Mesenchymal stem cell (in vitro differentiated cells and primary cell): Measurements from ENCODE around the gene VNN1.

ENCODE experiments used
- DNase-seq: peaks from one replicate; pipeline ENCODE4 v3.0.0-alpha.2; 2013
- H2AFZ ChIP-seq: one replicate; pipeline ENCODE4 v1.6.1; 2013; ENCODE audit warnings: low read depth, mild to moderate bottlenecking, control low read depth, inconsistent platforms, low read length, moderate library complexity
- H2AK5ac ChIP-seq: 2 replicates; pipeline ENCODE4 v1.6.1; 2013; ENCODE audit warnings: low read length, moderate library complexity, mild to moderate bottlenecking, inconsistent platforms; ENCODE audit not compliant: severe bottlenecking
- H2BK120ac ChIP-seq: one replicate; pipeline ENCODE4 v1.6.1; 2013; ENCODE audit warnings: low read depth, mild to moderate bottlenecking, inconsistent platforms, low read length, moderate library complexity
- H2BK12ac ChIP-seq, 2 experiments: one replicate each; pipeline ENCODE4 v1.6.1; 2013; ENCODE audit warnings: inconsistent platforms in 2 of 2, low read length in 2 of 2, mild to moderate bottlenecking in 2 of 2, moderate library complexity in 2 of 2, control low read depth in 1 of 2
- H2BK15ac ChIP-seq: one replicate; pipeline ENCODE4 v1.6.1; 2013; ENCODE audit warnings: mild to moderate bottlenecking, low read depth, inconsistent platforms; ENCODE audit not compliant: poor library complexity, severe bottlenecking
- H2BK5ac ChIP-seq: 2 replicates; pipeline ENCODE4 v1.6.1; 2013; ENCODE audit warnings: low read depth, mild to moderate bottlenecking, low read length, control low read depth, inconsistent platforms; ENCODE audit not compliant: poor library complexity, severe bottlenecking
- H3K14ac ChIP-seq, 2 experiments: one replicate each; pipeline ENCODE4 v1.6.1; 2013; ENCODE audit warnings: inconsistent platforms in 2 of 2, low read length in 2 of 2, control low read depth in 1 of 2, mild to moderate bottlenecking in 1 of 2, moderate library complexity in 1 of 2
- H3K18ac ChIP-seq, 2 experiments: one replicate each; pipeline ENCODE4 v1.6.1; 2013; ENCODE audit warnings: inconsistent platforms in 2 of 2, low read length in 2 of 2, control low read depth in 1 of 2, low read depth in 1 of 2, mild to moderate bottlenecking in 1 of 2
- H3K23ac ChIP-seq, 2 experiments: one replicate each; pipeline ENCODE4 v1.6.1; 2013; ENCODE audit warnings: inconsistent platforms in 2 of 2, low read length in 2 of 2, mild to moderate bottlenecking in 2 of 2, moderate library complexity in 2 of 2, control low read depth in 1 of 2
- H3K27ac ChIP-seq: 2 replicates; pipeline ENCODE4 v1.5.1; 2013; ENCODE audit warnings: mild to moderate bottlenecking, moderate library complexity, low read length, control low read depth, inconsistent platforms; ENCODE audit not compliant: poor library complexity, severe bottlenecking
- H3K27me3 ChIP-seq, 2 experiments: 2 replicates each; pipeline versions ENCODE4 v1.6.1 to v1.7.0; 2013; ENCODE audit warnings: low read length in 2 of 2, mild to moderate bottlenecking in 2 of 2, moderate library complexity in 2 of 2, control low read depth in 1 of 2, inconsistent platforms in 1 of 2; ENCODE audit not compliant: control insufficient read depth in 1 of 2, insufficient read depth in 1 of 2
- H3K36me3 ChIP-seq, 2 experiments: 2 replicates each; pipeline versions ENCODE4 v1.6.1 to v1.7.0; 2013; ENCODE audit warnings: low read length in 2 of 2, control low read depth in 1 of 2, inconsistent platforms in 1 of 2, low read depth in 1 of 2, mild to moderate bottlenecking in 1 of 2; ENCODE audit not compliant: insufficient read depth in 2 of 2, control insufficient read depth in 1 of 2
- H3K4ac ChIP-seq, 2 experiments: one replicate each; pipeline ENCODE4 v1.6.1; 2013; ENCODE audit warnings: inconsistent platforms in 2 of 2, low read length in 2 of 2, mild to moderate bottlenecking in 2 of 2, moderate library complexity in 2 of 2, control low read depth in 1 of 2, low read depth in 1 of 2
- H3K4me1 ChIP-seq: 2 replicates; pipeline ENCODE4 v1.6.1; 2013; ENCODE audit warnings: low read depth, low read length, control low read depth; ENCODE audit not compliant: control insufficient read depth, insufficient read depth
- H3K4me2 ChIP-seq: 2 replicates; pipeline ENCODE4 v1.6.1; 2013; ENCODE audit warnings: low read length, mild to moderate bottlenecking, inconsistent platforms; ENCODE audit not compliant: poor library complexity, severe bottlenecking
- H3K4me3 ChIP-seq, 2 experiments: 2 replicates each; pipeline versions ENCODE4 v1.5.1 to v1.7.0; 2013; ENCODE audit warnings: low read length in 2 of 2, mild to moderate bottlenecking in 2 of 2, control low read depth in 1 of 2, low read depth in 1 of 2; ENCODE audit not compliant: insufficient read depth in 1 of 2
- H3K79me1 ChIP-seq: replicated peaks from 2 replicates; pipeline ENCODE4 v1.6.1; 2013; ENCODE audit warnings: mild to moderate bottlenecking, control low read depth, low read length, inconsistent platforms; ENCODE audit not compliant: poor library complexity, severe bottlenecking
- H3K9ac ChIP-seq: 2 replicates; pipeline ENCODE4 v1.7.0; 2013; ENCODE audit warnings: mild to moderate bottlenecking, low read length, moderate library complexity
- H3K9me3 ChIP-seq: 2 replicates; pipeline ENCODE4 v1.7.0; 2013; ENCODE audit warnings: mild to moderate bottlenecking, low read length; ENCODE audit not compliant: control insufficient read depth
- H4K8ac ChIP-seq: one replicate; pipeline ENCODE4 v1.6.1; 2013; ENCODE audit warnings: inconsistent platforms, mild to moderate bottlenecking, low read length, moderate library complexity
- H4K91ac ChIP-seq: one replicate; pipeline ENCODE4 v1.6.1; 2013; ENCODE audit warnings: mild to moderate bottlenecking, low read length, inconsistent platforms
- WGBS: methylation state at CpG from one replicate; pipeline ENCODE4 v1.1.7; 2013; ENCODE audit warnings: mixed read lengths; 5-methylcytosine and 5-hydroxymethylcytosine counted together

Gene VNN1

DNA sequence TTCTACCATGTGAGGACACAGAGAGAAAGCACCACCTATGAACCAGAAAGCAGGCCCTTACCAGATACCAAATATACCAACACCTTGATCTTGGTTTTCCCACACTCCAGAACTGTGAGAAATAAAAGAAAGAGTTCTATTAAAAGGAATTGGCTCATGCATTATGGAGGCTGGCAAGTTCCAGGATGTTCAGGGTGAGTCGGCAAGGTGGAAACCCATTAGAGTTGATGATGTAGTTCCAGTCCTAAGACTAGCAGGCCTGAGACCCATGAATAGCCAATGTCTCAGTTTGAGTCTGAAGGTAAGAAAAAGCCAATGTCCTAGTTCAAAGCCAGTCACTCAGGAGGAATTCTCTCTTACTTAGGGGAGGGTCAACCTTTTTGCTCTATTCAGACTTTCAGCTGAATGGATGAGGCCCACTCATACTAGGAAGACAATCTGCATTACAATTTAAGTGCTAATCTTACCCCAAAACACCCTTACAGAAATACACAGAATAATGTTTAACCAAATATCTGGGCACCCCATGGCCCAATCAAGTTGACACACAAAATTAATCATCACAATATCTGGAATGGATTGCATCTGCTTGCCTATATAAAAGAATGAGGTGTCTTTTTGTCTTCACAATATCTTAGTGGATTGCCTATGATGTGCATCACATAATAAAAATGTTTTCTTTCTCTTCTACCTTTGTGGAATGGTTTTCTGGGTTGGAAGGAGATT, 49.4 kb downstream of the VNN1 start:
- H3K4me1 ChIP-seq = no peaks in the 10 kb centered on the region
- no peak overlapping the region for H3K4me2 ChIP-seq
- no peaks in the 10 kb centered on the region for H3K79me1 ChIP-seq
- H2AFZ ChIP-seq = no peak overlapping the region
- H2BK5ac ChIP-seq = no peak overlapping the region
- H3K14ac ChIP-seq = no peak overlapping the region
- H4K8ac ChIP-seq = no peak overlapping the region
- no peaks in the 10 kb centered on the region for H3K36me3 ChIP-seq
- 88% methylated on average over 1 of the region's 1 CpG for WGBS
- no peak for DNase-seq
- H3K23ac ChIP-seq = no peak overlapping the region
- no peak overlapping the region for H2BK120ac ChIP-seq
- H2BK15ac ChIP-seq = no peak overlapping the region
- peaks cover 7% of the 10 kb centered on the region for H3K9me3 ChIP-seq
- no peak overlapping the region for H3K4me3 ChIP-seq
- no peak overlapping the region for H3K27ac ChIP-seq
- no peak overlapping the region for H3K9ac ChIP-seq
- H3K27me3 ChIP-seq = no peaks in the 10 kb centered on the region
- no peak overlapping the region for H2AK5ac ChIP-seq
- H4K91ac ChIP-seq = no peak overlapping the region
- no peak overlapping the region for H3K18ac ChIP-seq
- no peak overlapping the region for H3K4ac ChIP-seq
- H2BK12ac ChIP-seq = no peak overlapping the region

DNA sequence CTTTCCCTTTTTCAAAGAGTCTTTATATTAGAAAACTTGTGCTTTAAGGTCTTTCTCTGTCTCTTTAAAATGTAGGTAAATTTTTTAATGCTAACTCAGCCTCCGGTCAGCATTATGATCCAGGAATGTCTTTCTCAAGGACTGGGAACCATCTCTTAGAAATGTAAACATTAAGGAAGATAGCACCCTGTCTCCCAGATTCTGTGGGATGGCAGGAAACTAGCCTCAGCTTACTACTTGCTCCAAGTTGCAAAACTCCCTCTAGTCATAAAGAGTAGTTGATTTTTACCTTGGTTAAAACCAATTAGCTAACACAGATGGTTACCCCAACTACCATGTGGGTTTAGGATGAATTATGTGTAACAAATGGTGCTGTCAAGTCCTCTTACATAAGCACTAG, 50.2 kb downstream of the VNN1 start:
- H4K8ac ChIP-seq = no peak overlapping the region
- H3K79me1 ChIP-seq = no peaks in the 10 kb centered on the region
- H3K4me3 ChIP-seq = no peak overlapping the region
- H3K27me3 ChIP-seq = no peaks in the 10 kb centered on the region
- H3K4ac ChIP-seq = no peak overlapping the region
- no peak overlapping the region for H4K91ac ChIP-seq
- H3K9ac ChIP-seq = no peak overlapping the region
- no peak overlapping the region for H2AFZ ChIP-seq
- no peak overlapping the region for H3K18ac ChIP-seq
- H3K27ac ChIP-seq = no peak overlapping the region
- H3K23ac ChIP-seq = no peak overlapping the region
- no peak overlapping the region for H2BK5ac ChIP-seq
- no peak overlapping the region for H2BK12ac ChIP-seq
- no peak overlapping the region for H2BK120ac ChIP-seq
- H3K9me3 ChIP-seq = peaks cover 7% of the 10 kb centered on the region
- no peaks in the 10 kb centered on the region for H3K4me1 ChIP-seq
- no peak overlapping the region for H3K4me2 ChIP-seq
- DNase-seq = peak; percentile 18
- no peak overlapping the region for H3K14ac ChIP-seq
- H2AK5ac ChIP-seq = no peak overlapping the region
- no peak overlapping the region for H2BK15ac ChIP-seq
- WGBS = no CpG with 5 or more reads among the region's 1 CpG
- H3K36me3 ChIP-seq = no peaks in the 10 kb centered on the region

DNA sequence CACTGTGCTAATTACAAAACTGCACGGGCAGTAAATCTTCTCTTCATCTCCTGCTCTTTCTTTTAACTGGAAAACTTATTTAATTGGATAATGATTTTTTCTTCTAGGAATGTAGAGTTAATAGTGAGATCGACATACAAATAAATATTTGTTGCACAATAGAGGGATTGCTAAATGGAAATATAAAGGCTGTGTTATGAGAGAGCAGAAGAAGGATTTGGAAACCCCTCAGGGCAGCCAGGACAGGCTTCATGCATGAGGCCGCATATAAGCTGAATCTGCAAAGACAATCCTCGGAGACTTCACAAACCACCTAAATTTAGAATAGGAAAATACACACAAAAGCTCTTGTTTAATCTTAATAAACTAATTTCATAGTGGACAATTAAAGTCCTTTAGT, 51.9 kb downstream of the VNN1 start:
- Histone ChIP-seq H3K27ac (no peak overlapping the region), H4K91ac (no peak overlapping the region), H3K14ac (no peak overlapping the region), H2BK120ac (no peak overlapping the region), H2AK5ac (no peak overlapping the region), H3K4me1 (no peaks in the 10 kb centered on the region), H2BK5ac (no peak overlapping the region), H2BK12ac (no peak overlapping the region), H3K4me2 (no peak overlapping the region), H3K9me3 (peaks cover 7% of the 10 kb centered on the region), H3K4ac (no peak overlapping the region), H3K79me1 (no peaks in the 10 kb centered on the region), H3K18ac (no peak overlapping the region), H4K8ac (no peak overlapping the region), H3K23ac (no peak overlapping the region), H2AFZ (no peak overlapping the region), H2BK15ac (no peak overlapping the region), H3K4me3 (no peak overlapping the region), H3K27me3 (no peaks in the 10 kb centered on the region), H3K36me3 (no peaks in the 10 kb centered on the region), H3K9ac (no peak overlapping the region)
- 100% methylated on average over 1 of the region's 4 CpGs for WGBS
- no peak for DNase-seq

DNA sequence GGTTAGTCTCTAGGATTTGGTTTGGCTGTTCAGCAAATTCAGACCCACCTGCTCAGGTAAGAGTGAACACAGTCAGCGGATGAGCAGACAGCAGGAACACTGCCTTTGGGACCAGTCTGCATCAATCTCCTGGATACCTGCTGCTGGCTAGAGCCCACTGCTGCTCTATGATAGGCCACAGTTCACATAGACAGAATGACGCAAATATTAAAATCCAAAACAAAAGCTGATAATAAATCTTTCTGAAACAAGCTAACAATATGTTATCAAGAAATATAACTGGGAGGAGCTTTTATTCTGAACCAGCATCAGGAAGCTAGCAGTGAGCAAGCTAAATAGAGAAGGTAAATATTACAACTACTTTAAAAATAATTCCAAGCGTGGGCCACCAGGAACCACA, 54.8 kb downstream of the VNN1 start, which contains the start of gene TAAR1:
TAAR1 (minus strand) TSS at position 101 of the 400 bp plus-strand sequence. CDS start 13,179 bp downstream, outside the sequence.
- H4K91ac ChIP-seq = no peak within 1 kb of the TSS
- no peak within 1 kb of the TSS for H2BK120ac ChIP-seq
- no peak within 1 kb of the TSS for H3K18ac ChIP-seq
- no peak within 1 kb of the TSS for H3K23ac ChIP-seq
- H2BK15ac ChIP-seq = no peak within 1 kb of the TSS
- no peak within 1 kb of the TSS for H2AK5ac ChIP-seq
- H3K27ac ChIP-seq = no peak within 1 kb of the TSS
- no peak within 1 kb of the TSS for H2BK12ac ChIP-seq
- H3K79me1 ChIP-seq = no peaks in the 10 kb centered on the region
- no peak within 1 kb of the TSS for H3K4me2 ChIP-seq
- no peak within 1 kb of the TSS for H3K14ac ChIP-seq
- no peaks in the 10 kb centered on the region for H3K27me3 ChIP-seq
- 100% methylated on average over 1 of the region's 3 CpGs for WGBS
- H4K8ac ChIP-seq = no peak within 1 kb of the TSS
- no peak for DNase-seq
- H2AFZ ChIP-seq = no peak within 1 kb of the TSS
- H3K4me3 ChIP-seq = no peak within 1 kb of the TSS
- no peak within 1 kb of the TSS for H2BK5ac ChIP-seq
- no peak within 1 kb of the TSS for H3K9ac ChIP-seq
- H3K36me3 ChIP-seq = no peaks in the 10 kb centered on the region
- peaks cover under 1% of the 10 kb centered on the region for H3K9me3 ChIP-seq
- no peaks in the 10 kb centered on the region for H3K4me1 ChIP-seq
- no peak within 1 kb of the TSS for H3K4ac ChIP-seq
